WTC11 (cell line): ENCODE results near the gene NR3C2.

Experiments
- CREM ChIP-seq: sonication (generic); formaldehyde crosslinking; IDR thresholded peaks from 2 replicates; pipeline ENCODE4 v1.8.1; 2022; ENCODE audit warnings: mild to moderate bottlenecking, missing genetic modification reagents, moderate library complexity
- HMGXB4 ChIP-seq: sonication (generic); formaldehyde crosslinking; IDR thresholded peaks from 2 replicates; pipeline ENCODE4 v1.8.1; 2023; ENCODE audit warnings: mild to moderate bottlenecking, moderate library complexity, missing genetic modification reagents
- MAX ChIP-seq: sonication (generic); formaldehyde crosslinking; IDR thresholded peaks from 2 replicates; pipeline ENCODE4 v1.8.0; 2022; ENCODE audit warnings: mild to moderate bottlenecking, missing genetic modification reagents
- SP1 ChIP-seq: sonication (generic); formaldehyde crosslinking; conservative IDR thresholded peaks from 2 replicates; pipeline ENCODE4 v1.8.1; 2022; ENCODE audit warnings: missing genetic modification reagents
- TF ChIP-seq, protein P1 (sequence below): fragments of 200-600 bp; IDR thresholded peaks from 2 replicates; pipeline ENCODE4 v1.8.0; 2022; ENCODE audit warnings: antibody characterized with exemption
- TF ChIP-seq, protein P2 (sequence below): sonication (generic); formaldehyde crosslinking; IDR thresholded peaks from 2 replicates; pipeline ENCODE4 v1.8.0; 2022; ENCODE audit warnings: missing genetic modification reagents

- TF ChIP-seq, protein P1, sequence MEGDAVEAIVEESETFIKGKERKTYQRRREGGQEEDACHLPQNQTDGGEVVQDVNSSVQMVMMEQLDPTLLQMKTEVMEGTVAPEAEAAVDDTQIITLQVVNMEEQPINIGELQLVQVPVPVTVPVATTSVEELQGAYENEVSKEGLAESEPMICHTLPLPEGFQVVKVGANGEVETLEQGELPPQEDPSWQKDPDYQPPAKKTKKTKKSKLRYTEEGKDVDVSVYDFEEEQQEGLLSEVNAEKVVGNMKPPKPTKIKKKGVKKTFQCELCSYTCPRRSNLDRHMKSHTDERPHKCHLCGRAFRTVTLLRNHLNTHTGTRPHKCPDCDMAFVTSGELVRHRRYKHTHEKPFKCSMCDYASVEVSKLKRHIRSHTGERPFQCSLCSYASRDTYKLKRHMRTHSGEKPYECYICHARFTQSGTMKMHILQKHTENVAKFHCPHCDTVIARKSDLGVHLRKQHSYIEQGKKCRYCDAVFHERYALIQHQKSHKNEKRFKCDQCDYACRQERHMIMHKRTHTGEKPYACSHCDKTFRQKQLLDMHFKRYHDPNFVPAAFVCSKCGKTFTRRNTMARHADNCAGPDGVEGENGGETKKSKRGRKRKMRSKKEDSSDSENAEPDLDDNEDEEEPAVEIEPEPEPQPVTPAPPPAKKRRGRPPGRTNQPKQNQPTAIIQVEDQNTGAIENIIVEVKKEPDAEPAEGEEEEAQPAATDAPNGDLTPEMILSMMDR = no peak
- TF ChIP-seq, protein P2, sequence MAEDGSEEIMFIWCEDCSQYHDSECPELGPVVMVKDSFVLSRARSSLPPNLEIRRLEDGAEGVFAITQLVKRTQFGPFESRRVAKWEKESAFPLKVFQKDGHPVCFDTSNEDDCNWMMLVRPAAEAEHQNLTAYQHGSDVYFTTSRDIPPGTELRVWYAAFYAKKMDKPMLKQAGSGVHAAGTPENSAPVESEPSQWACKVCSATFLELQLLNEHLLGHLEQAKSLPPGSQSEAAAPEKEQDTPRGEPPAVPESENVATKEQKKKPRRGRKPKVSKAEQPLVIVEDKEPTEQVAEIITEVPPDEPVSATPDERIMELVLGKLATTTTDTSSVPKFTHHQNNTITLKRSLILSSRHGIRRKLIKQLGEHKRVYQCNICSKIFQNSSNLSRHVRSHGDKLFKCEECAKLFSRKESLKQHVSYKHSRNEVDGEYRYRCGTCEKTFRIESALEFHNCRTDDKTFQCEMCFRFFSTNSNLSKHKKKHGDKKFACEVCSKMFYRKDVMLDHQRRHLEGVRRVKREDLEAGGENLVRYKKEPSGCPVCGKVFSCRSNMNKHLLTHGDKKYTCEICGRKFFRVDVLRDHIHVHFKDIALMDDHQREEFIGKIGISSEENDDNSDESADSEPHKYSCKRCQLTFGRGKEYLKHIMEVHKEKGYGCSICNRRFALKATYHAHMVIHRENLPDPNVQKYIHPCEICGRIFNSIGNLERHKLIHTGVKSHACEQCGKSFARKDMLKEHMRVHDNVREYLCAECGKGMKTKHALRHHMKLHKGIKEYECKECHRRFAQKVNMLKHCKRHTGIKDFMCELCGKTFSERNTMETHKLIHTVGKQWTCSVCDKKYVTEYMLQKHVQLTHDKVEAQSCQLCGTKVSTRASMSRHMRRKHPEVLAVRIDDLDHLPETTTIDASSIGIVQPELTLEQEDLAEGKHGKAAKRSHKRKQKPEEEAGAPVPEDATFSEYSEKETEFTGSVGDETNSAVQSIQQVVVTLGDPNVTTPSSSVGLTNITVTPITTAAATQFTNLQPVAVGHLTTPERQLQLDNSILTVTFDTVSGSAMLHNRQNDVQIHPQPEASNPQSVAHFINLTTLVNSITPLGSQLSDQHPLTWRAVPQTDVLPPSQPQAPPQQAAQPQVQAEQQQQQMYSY = no peak
- TF ChIP-seq SP1 = no peak
- TF ChIP-seq MAX (CRISPR knock-in tag) = no peak
- TF ChIP-seq HMGXB4 (CRISPR knock-in tag) = no peak
- no peak for TF ChIP-seq CREM
These were observed 219.1 kb downstream of the NR3C2 start for GRCh38 chr4:148222991-148223660.
